Umbilical cord (tissue), 2 donors: ENCODE measurements around the gene H1-8. TPM values are rescaled to one million over a fixed set of nuclear protein-coding genes. Genes with fewer than 3 reads are reported as not detected.
"Not testable (repeated sequence)": the region's sequence is repeated elsewhere in the genome, so short reads cannot be mapped to it uniquely, and the experiment has no call there.

Source experiments
- DNase-seq: peaks from one replicate; pipeline ENCODE4 v3.0.0-alpha.2; 2015; ENCODE audit warnings: low spot score
- total RNA-seq: library from RNA; depleted of rRNA; stranded (reverse); fragments of >200 nt; gene quantifications from one replicate; pipeline ENCODE4 v1.2.3, GENCODE V29; 2014; ENCODE audit warnings: low replicate concordance; ENCODE audit not compliant: insufficient read depth

Gene H1-8
- total RNA-seq, 1 donor from 2014 or later = not detected

DNA sequence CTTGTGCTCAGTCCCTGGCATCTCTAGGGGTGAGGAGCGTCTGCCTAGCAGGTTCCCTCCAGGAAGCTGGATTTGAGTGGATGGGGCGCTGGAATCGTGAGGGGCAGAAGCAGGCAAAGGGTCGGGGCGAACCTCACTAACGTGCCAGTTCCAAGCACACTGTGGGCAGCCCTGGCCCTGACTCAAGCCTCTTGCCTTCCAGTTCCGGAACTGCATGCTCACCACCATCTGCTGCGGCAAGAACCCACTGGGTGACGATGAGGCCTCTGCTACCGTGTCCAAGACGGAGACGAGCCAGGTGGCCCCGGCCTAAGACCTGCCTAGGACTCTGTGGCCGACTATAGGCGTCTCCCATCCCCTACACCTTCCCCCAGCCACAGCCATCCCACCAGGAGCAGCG lies 9.6 kb upstream of the H1-8 start:
- no peak for DNase-seq

GRCh38 chr3:129534428-129535027 lies 8.4 kb upstream of the H1-8 start:
- DNase-seq = no peak

GRCh38 chr3:129535075-129535474 lies 7.9 kb upstream of the H1-8 start:
- DNase-seq = no peak

DNA sequence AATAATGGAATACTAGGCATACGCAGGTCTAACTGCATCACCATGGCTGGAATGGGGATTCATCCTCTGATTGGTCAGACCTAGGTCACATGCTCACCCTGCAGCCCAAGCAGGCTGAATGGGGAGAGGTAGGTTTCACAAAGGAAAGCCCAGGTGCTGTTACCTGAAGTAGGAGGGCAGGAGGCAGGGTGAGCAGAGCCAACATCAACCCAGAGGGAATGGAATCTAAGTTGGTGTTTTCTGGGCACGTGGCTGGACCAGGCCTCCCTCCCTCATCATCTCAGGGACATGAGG lies 6.7 kb upstream of the H1-8 start:
- DNase-seq = no peak

GRCh38 chr3:129536804-129537203 lies 6.2 kb upstream of the H1-8 start:
- no peak for DNase-seq

GRCh38 chr3:129539206-129539605 lies 3.8 kb upstream of the H1-8 start:
- DNase-seq = peak; percentile 48

GRCh38 chr3:129540776-129541516 lies 2.0 kb upstream of the H1-8 start:
- DNase-seq = no peak

DNA sequence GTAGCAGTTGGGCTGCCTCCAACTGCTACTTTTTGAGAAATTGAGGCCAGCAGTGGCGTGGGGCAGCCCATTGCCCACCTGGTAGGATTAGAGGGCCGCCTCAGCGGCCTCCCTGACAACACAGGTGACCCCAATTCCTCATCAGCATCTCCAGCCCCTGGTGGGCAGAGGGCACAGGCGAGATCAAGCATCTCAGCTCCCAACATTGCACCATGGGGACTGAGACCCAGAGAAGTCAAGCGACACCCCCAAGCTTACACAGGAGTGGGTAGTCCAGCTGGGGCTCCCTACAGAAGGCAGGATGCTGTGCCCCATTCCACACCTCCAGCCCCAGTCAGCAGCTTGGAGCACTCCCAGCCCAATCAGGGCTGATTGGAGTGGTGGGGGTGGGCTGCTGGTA lies 228 bp upstream of the H1-8 start:
- no peak for DNase-seq

- DNase-seq = no peak
These were observed 1.0 kb downstream of the H1-8 start for GRCh38 chr3:129543999-129544398.

- DNase-seq = not testable (repeated sequence)
These were observed 3.0 kb downstream of the H1-8 start for GRCh38 chr3:129545951-129546350.

GRCh38 chr3:129547241-129547640 lies 4.3 kb downstream of the H1-8 start:
- DNase-seq = no peak

GRCh38 chr3:129548104-129548965 lies 5.4 kb downstream of the H1-8 start:
- no peak for DNase-seq

DNA sequence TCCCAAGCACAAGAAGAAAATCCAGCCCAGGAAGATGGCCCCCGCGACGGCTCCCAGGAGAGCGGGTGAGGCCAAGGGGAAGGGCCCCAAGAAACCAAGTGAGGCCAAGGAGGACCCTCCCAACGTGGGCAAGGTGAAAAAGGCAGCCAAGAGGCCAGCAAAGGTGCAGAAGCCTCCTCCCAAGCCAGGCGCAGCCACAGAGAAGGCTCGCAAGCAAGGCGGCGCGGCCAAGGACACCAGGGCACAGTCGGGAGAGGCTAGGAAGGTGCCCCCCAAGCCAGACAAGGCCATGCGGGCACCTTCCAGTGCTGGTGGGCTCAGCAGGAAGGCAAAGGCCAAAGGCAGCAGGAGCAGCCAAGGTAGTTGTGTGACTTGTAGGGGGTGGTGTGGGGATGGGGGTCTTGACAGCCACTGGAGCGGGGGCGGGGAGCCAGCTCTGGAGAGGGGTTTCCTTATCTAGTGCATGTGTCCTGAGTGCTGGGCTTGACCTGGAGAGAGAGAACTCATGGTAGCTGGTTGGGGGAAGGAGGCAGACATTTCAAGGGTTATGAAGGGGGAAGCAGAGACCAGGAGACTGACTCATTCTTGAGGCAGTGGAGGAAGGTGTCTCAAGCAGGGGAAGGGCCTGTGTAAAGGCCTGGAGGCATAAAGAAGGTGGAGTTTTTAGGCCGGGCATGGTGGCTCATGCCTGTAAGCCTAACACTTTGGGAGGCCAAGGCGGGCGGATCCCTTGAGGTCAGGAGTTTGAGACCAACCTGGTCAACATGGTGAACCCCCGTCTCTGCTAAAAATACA lies 6.2 kb downstream of the H1-8 start:
- DNase-seq = no peak

DNA sequence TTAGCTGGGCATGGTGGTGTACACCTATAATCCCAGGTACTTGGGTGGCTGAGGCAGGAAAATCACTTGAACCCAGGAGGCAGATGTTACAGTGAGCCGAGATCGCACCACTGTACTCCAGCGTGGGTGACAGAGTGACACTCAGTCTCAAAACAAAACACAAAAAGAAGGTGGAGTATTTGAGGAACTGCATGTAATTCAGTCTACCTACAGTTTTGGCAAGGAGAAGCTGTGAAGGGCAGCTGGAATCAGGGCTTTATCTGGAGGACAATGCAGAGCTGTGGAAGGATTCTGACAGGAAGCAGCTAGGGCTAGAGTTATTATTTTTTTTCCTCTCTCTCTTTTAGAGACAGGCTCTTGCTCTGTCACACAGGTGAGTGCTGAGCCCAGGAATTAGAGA lies 6.8 kb downstream of the H1-8 start:
- no peak for DNase-seq

- DNase-seq = no peak
These were observed 9.5 kb downstream of the H1-8 start for GRCh38 chr3:129552287-129553050.

- DNase-seq = no peak
These were observed 10.2 kb downstream of the H1-8 start for GRCh38 chr3:129553171-129553570.

GRCh38 chr3:129553719-129554118 lies 10.7 kb downstream of the H1-8 start:
- no peak for DNase-seq

DNA sequence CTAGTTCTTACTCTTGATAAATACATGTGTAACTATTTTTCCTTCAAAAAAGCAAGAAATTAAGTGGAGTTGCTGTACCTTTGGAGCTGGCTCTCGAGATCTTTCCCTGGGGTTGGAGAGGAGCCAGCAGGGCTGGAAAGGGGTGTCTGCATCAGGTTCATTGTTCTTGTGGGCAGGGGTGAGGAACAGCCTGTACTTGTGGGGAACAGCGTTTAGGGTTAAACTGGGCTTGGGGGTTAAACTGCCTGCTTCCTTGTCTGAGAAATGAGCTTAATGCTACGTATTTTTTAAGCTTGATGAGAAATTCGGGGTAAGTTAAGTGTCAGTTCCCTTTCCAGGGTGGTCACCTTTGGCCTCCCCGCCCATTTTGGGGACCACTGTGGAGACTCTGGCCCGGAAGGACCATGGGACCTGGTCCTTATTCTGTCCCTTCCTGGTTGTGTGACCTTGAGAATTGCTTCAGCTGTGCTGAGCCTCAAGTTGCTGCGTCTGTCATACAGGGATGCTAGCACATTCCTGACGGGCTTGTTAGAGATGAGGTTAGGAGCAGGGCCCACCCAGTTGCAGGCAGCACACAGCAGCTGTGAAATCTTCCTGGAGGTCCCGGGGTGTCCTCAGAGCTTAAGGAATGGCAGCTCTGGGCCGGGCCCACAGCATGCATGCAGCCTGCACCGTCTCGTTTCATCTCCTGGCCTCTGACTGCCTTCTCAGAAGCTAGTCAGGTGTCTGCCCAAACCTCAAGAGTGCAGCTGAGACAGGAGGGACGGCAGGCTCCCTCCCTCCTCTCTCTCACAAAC lies 11.6 kb downstream of the H1-8 start:
- no peak for DNase-seq

GRCh38 chr3:129555153-129555550 lies 12.2 kb downstream of the H1-8 start:
- no peak for DNase-seq

- no peak for DNase-seq
These were observed 12.8 kb downstream of the H1-8 start for GRCh38 chr3:129555616-129556357.
